GM19438 (cell line): ENCODE results near the gene CDKAL1.
"Not testable (repeated sequence)": the region's sequence is repeated elsewhere in the genome, so short reads cannot be mapped to it uniquely, and the experiment has no call there.

Experiments used
- ATAC-seq: cut with Tn5 transposase; IDR thresholded peaks from one replicate; pipeline ENCODE4 v1.9.1; 2021; ENCODE audit warnings: low read depth; ENCODE audit not compliant: unreplicated experiment

The CDKAL1 gene

GRCh38 chr6:20632696-20633095 is 98.4 kb downstream of the CDKAL1 start:
- no peak for ATAC-seq

GRCh38 chr6:20633566-20634340 is 99.5 kb downstream of the CDKAL1 start:
- no peak for ATAC-seq

DNA sequence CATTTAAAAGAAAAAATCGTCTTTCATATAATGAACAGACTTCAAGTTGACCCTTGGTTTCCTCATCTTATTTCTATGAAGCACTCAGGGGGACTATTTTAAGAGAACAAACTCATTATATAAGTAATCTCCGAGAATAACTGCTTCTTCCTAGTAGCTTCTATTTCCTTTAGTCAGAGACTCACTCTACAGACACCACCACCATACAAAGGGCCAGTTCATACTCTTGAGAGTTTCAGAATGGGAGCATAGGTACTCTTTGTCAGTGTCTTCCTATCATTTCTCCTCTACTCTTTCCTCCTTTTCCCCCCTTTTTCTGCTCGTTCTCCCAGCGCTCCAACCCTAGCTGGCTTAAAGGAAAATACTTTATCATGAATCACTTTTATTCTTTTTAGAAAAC is 104.9 kb downstream of the CDKAL1 start:
- no peak for ATAC-seq

- ATAC-seq, result no peak
Observed at GRCh38 chr6:20640181-20640580, 105.9 kb downstream of the CDKAL1 start.

GRCh38 chr6:20642441-20642840 is 108.2 kb downstream of the CDKAL1 start:
- ATAC-seq, result no peak

DNA sequence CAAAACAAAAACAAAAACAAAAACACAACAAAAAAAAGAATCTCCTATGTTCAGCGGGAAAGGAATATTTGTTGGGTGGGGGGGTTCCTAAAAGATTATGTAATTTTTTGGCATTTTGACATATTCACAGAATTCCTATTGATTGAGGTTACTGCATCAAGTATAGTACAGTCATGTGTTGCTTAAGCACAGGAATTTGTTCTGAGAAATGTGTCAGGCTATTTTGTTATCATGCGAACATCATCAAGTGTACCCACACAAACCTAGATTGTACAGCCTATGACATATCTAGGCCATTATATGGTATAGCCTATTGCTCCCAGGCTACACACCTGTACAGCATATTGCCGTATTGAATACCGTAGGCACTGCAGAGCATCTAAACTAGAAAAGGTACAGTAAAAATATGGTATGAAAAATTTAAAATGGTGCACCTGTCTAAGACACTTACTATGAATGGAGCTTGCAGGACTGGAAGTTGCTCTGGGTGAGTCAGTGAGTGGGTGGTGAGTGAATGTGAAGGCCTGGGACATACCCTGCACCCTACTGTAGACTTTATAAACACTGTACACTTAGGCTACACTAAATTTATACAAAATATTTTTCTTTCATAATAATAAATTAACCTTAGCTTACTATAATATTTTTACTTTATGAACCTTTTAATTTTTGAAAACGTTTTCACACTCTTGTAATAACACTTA is 110.6 kb downstream of the CDKAL1 start:
- no peak for ATAC-seq

- ATAC-seq, result not testable (repeated sequence)
Observed at GRCh38 chr6:20645572-20645971, 111.3 kb downstream of the CDKAL1 start.

- no peak for ATAC-seq
Observed at GRCh38 chr6:20647585-20647984, 113.3 kb downstream of the CDKAL1 start.

DNA sequence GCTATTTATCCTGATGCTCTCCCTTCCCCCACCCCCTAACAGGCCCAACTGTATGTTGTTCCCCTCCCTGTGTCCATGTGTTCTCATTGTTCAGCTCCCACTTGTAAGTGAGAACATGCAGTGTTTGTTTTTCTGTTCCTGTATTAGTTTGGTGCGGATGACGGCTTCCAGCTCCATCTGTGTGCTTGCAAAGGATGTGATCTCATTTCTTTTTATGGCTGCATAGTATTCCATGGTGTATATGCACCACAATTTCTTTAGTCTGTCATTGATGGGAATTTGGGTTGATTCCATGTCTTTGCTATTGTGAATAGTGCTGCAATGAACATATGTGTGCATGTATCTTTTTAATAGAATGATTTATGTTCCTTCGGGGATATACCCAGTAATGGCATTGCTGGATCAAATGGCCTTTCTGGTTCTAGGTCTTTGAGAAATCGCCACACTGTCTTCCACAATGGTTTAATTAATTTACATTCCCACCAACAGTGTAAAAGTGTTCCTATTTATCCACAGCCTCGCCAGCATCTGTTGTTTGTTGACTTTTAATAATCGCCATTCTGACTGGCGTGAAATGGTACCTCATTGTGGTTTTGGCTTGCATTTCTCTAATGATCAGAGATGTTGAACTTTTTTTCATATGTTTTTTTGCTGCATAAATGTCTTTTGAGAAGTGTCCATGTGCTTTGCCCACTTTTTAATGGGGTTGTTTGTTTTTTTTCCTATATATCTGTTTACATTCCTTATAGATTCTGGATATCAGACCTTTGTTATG is 115.6 kb downstream of the CDKAL1 start:
- not testable (repeated sequence) for ATAC-seq

GRCh38 chr6:20652299-20653084 is 118.2 kb downstream of the CDKAL1 start:
- no peak for ATAC-seq

- no peak for ATAC-seq
Observed at GRCh38 chr6:20653085-20653479, 118.8 kb downstream of the CDKAL1 start.

DNA sequence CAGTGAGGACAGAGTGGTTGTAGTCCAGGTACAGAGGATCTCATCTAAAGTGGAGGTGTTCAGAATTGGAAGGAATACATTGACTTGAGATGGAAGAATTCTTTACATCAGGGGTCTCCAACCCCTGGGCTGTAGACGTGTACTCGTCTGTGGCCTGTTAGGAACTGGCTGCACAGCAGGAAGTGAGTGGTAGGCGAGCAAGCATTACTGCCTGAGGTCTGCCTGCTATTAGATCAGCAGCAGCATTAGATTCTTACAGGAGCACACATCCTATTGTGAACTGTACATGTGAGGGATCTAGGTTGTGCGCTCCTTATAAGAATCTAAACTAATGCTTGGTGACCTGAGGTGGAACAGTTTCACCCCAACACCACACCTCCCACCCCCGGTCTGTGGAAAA is 121.1 kb downstream of the CDKAL1 start:
- ATAC-seq, result no peak

- no peak for ATAC-seq
Observed at GRCh38 chr6:20657274-20657800, 123.1 kb downstream of the CDKAL1 start.

DNA sequence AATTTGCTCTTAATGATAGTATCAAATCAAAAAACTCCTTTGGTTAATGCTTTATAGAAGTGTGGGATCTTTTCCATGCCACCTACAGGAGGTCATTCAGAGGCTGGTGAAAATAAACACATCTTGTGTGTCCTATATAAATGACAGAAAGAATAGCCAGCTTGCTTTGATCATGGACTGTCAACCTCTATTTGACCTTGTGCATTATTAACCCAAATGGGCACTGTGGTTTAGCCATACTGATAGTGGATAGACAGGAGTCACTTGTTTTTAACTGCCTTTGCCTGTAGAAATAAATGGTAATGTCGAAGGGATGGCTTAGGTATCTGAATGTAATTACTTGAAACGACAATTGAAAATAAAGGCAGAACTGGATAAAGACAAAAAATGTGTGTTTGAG is 123.8 kb downstream of the CDKAL1 start:
- ATAC-seq, result no peak

- ATAC-seq, result no peak
Observed at GRCh38 chr6:20658516-20658915, 124.3 kb downstream of the CDKAL1 start.

- ATAC-seq, result no peak
Observed at GRCh38 chr6:20660534-20660933, 126.3 kb downstream of the CDKAL1 start.

GRCh38 chr6:20661721-20662120 is 127.5 kb downstream of the CDKAL1 start:
- ATAC-seq, result no peak

- ATAC-seq, result no peak
Observed at GRCh38 chr6:20664250-20664649, 130.0 kb downstream of the CDKAL1 start.

- ATAC-seq, result no peak
Observed at GRCh38 chr6:20665290-20665689, 131.0 kb downstream of the CDKAL1 start.

- peak; percentile 97 for ATAC-seq
Observed at GRCh38 chr6:20669571-20670314, 135.5 kb downstream of the CDKAL1 start.
